ENCODE data around the gene ACADS. TPM values are rescaled to one million over a fixed set of nuclear protein-coding genes. Genes with fewer than 3 reads are reported as not detected.

Gene ACADS
- total and polyA plus RNA-seq, 9 of the 15 experiments (the other 6 are each of a cell fraction or from before 2014, with no cell fraction given), result 0.06 to 20.3 (median 8.8) TPM

DNA sequence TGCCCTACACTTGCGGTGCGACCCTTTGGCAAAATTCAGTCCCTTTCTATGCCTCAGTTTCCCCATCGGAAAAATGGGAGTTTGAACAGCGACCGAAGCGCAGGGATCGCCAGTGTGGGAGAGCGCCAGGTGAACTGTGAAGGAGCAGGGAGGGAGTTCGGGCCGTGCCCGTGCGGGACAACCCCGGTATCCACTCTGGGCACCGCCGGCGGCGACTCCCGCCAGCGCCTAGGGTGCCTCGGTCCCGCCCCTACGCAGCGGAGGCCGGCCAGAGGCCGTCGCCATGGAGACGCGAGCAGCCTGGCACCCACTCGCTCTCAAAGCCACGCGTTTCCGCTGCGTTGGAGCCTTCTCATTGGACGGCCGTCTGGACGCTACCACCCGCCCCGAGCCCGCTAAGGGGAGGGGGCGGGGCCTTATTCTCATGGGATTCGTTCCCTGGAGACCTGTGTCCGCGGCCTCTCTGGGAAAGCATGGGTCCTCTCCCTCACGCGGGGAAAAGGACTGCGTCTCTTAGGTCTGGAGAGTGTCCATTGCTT, 39.4 kb upstream of the ACADS start (continued):
- TF ChIP-seq U2AF2 (optimal IDR thresholded peaks at IDR 0.05; ENCODE audit: low read depth, low read length), result no peak
- no peak for TF ChIP-seq EHMT2 (IDR thresholded peaks at IDR 0.05)
- TF ChIP-seq KLF1 (tag; IDR thresholded peaks at IDR 0.05), result no peak
- TF ChIP-seq, protein P1, sequence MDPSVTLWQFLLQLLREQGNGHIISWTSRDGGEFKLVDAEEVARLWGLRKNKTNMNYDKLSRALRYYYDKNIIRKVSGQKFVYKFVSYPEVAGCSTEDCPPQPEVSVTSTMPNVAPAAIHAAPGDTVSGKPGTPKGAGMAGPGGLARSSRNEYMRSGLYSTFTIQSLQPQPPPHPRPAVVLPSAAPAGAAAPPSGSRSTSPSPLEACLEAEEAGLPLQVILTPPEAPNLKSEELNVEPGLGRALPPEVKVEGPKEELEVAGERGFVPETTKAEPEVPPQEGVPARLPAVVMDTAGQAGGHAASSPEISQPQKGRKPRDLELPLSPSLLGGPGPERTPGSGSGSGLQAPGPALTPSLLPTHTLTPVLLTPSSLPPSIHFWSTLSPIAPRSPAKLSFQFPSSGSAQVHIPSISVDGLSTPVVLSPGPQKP (CRISPR knock-in tag; IDR thresholded peaks at IDR 0.05), result no peak
- no peak for TF ChIP-seq ZEB2 (IDR thresholded peaks at IDR 0.05)
- peak; percentile 15; the same call in 1 of the 2 replicates for TF ChIP-seq ZNF12 (CRISPR knock-in tag; IDR thresholded peaks at IDR 0.05)
- peak; percentile 83 for TF ChIP-seq POLR2G (IDR thresholded peaks at IDR 0.05; ENCODE audit: low read depth, low read length)
- peak; percentile 75; the same call in 1 of the 2 replicates for TF ChIP-seq CREM (IDR thresholded peaks at IDR 0.05; ENCODE audit: low read depth)
- no peak for TF ChIP-seq CBX1 (IDR thresholded peaks at IDR 0.05; ENCODE audit: low read depth)
- TF ChIP-seq ZNF165 (CRISPR knock-in tag; IDR thresholded peaks at IDR 0.05; ENCODE audit: borderline replicate concordance), result no peak
- TF ChIP-seq, protein P2, sequence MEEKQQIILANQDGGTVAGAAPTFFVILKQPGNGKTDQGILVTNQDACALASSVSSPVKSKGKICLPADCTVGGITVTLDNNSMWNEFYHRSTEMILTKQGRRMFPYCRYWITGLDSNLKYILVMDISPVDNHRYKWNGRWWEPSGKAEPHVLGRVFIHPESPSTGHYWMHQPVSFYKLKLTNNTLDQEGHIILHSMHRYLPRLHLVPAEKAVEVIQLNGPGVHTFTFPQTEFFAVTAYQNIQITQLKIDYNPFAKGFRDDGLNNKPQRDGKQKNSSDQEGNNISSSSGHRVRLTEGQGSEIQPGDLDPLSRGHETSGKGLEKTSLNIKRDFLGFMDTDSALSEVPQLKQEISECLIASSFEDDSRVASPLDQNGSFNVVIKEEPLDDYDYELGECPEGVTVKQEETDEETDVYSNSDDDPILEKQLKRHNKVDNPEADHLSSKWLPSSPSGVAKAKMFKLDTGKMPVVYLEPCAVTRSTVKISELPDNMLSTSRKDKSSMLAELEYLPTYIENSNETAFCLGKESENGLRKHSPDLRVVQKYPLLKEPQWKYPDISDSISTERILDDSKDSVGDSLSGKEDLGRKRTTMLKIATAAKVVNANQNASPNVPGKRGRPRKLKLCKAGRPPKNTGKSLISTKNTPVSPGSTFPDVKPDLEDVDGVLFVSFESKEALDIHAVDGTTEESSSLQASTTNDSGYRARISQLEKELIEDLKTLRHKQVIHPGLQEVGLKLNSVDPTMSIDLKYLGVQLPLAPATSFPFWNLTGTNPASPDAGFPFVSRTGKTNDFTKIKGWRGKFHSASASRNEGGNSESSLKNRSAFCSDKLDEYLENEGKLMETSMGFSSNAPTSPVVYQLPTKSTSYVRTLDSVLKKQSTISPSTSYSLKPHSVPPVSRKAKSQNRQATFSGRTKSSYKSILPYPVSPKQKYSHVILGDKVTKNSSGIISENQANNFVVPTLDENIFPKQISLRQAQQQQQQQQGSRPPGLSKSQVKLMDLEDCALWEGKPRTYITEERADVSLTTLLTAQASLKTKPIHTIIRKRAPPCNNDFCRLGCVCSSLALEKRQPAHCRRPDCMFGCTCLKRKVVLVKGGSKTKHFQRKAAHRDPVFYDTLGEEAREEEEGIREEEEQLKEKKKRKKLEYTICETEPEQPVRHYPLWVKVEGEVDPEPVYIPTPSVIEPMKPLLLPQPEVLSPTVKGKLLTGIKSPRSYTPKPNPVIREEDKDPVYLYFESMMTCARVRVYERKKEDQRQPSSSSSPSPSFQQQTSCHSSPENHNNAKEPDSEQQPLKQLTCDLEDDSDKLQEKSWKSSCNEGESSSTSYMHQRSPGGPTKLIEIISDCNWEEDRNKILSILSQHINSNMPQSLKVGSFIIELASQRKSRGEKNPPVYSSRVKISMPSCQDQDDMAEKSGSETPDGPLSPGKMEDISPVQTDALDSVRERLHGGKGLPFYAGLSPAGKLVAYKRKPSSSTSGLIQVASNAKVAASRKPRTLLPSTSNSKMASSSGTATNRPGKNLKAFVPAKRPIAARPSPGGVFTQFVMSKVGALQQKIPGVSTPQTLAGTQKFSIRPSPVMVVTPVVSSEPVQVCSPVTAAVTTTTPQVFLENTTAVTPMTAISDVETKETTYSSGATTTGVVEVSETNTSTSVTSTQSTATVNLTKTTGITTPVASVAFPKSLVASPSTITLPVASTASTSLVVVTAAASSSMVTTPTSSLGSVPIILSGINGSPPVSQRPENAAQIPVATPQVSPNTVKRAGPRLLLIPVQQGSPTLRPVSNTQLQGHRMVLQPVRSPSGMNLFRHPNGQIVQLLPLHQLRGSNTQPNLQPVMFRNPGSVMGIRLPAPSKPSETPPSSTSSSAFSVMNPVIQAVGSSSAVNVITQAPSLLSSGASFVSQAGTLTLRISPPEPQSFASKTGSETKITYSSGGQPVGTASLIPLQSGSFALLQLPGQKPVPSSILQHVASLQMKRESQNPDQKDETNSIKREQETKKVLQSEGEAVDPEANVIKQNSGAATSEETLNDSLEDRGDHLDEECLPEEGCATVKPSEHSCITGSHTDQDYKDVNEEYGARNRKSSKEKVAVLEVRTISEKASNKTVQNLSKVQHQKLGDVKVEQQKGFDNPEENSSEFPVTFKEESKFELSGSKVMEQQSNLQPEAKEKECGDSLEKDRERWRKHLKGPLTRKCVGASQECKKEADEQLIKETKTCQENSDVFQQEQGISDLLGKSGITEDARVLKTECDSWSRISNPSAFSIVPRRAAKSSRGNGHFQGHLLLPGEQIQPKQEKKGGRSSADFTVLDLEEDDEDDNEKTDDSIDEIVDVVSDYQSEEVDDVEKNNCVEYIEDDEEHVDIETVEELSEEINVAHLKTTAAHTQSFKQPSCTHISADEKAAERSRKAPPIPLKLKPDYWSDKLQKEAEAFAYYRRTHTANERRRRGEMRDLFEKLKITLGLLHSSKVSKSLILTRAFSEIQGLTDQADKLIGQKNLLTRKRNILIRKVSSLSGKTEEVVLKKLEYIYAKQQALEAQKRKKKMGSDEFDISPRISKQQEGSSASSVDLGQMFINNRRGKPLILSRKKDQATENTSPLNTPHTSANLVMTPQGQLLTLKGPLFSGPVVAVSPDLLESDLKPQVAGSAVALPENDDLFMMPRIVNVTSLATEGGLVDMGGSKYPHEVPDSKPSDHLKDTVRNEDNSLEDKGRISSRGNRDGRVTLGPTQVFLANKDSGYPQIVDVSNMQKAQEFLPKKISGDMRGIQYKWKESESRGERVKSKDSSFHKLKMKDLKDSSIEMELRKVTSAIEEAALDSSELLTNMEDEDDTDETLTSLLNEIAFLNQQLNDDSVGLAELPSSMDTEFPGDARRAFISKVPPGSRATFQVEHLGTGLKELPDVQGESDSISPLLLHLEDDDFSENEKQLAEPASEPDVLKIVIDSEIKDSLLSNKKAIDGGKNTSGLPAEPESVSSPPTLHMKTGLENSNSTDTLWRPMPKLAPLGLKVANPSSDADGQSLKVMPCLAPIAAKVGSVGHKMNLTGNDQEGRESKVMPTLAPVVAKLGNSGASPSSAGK (IDR thresholded peaks at IDR 0.05), result no peak
- 0 out of 2 replicates have a peak, but pooled peaks have one; percentile 69 for TF ChIP-seq BMI1 (IDR thresholded peaks at IDR 0.05; ENCODE audit: low read length)
- peak; percentile 53; the same call in 1 of the 2 replicates for TF ChIP-seq DPF2 (IDR thresholded peaks at IDR 0.05)
- no peak for TF ChIP-seq HDAC6 (IDR thresholded peaks at IDR 0.05; ENCODE audit: low read depth, low read length)
- TF ChIP-seq, protein P3, sequence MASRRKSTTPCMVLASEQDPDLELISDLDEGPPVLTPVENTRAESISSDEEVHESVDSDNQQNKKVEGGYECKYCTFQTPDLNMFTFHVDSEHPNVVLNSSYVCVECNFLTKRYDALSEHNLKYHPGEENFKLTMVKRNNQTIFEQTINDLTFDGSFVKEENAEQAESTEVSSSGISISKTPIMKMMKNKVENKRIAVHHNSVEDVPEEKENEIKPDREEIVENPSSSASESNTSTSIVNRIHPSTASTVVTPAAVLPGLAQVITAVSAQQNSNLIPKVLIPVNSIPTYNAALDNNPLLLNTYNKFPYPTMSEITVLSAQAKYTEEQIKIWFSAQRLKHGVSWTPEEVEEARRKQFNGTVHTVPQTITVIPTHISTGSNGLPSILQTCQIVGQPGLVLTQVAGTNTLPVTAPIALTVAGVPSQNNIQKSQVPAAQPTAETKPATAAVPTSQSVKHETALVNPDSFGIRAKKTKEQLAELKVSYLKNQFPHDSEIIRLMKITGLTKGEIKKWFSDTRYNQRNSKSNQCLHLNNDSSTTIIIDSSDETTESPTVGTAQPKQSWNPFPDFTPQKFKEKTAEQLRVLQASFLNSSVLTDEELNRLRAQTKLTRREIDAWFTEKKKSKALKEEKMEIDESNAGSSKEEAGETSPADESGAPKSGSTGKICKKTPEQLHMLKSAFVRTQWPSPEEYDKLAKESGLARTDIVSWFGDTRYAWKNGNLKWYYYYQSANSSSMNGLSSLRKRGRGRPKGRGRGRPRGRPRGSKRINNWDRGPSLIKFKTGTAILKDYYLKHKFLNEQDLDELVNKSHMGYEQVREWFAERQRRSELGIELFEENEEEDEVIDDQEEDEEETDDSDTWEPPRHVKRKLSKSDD (conservative IDR thresholded peaks at IDR 0.05; ENCODE audit: low read length), result no peak

Measured in K562 (cell line).